NCI-H1092 treated with DMSO at 0.1 percent for 48 hours (cell line): ENCODE results near the gene HDAC3.
"Not testable (repeated sequence)": the region's sequence is repeated elsewhere in the genome, so short reads cannot be mapped to it uniquely, and the experiment has no call there.

Source experiments
- DNase-seq: peaks from one replicate; lab custom pipeline; 2025; lab: John Stamatoyannopoulos, UW

The HDAC3 gene

GRCh38 chr5:141634720-141635119 is 1.9 kb downstream of the HDAC3 start:
- DNase-seq, result no peak

- no peak for DNase-seq
These were observed 2.6 kb downstream of the HDAC3 start for GRCh38 chr5:141633871-141634561.

GRCh38 chr5:141632650-141633049 is 4.0 kb downstream of the HDAC3 start:
- no peak for DNase-seq

GRCh38 chr5:141630570-141631140 is 6.0 kb downstream of the HDAC3 start:
- no peak for DNase-seq

GRCh38 chr5:141628175-141628788 is 8.4 kb downstream of the HDAC3 start:
- DNase-seq, result no peak

- no peak for DNase-seq
These were observed 13.0 kb downstream of the HDAC3 start for GRCh38 chr5:141623611-141624010.

GRCh38 chr5:141623186-141623585 is 13.5 kb downstream of the HDAC3 start:
- DNase-seq, result no peak

GRCh38 chr5:141618804-141619554 is 17.7 kb downstream of the HDAC3 start, which contains the start of gene DIAPH1:
Gene DIAPH1 (minus strand): TSS chr5:141619000. CDS start chr5:141618914, 86 bp downstream.
- DNase-seq, result peak; percentile 93

GRCh38 chr5:141618030-141618803 is 18.4 kb downstream of the HDAC3 start:
- peak; percentile 15 for DNase-seq

- no peak for DNase-seq
These were observed 19.0 kb downstream of the HDAC3 start for GRCh38 chr5:141617682-141618029.

GRCh38 chr5:141617128-141617527 is 19.5 kb downstream of the HDAC3 start:
- DNase-seq, result no peak

- no peak for DNase-seq
These were observed 20.5 kb downstream of the HDAC3 start for GRCh38 chr5:141615991-141616720.

- no peak for DNase-seq
These were observed 23.3 kb downstream of the HDAC3 start for GRCh38 chr5:141613344-141613743.

GRCh38 chr5:141611289-141611688 is 25.4 kb downstream of the HDAC3 start:
- no peak for DNase-seq

GRCh38 chr5:141609921-141610320 is 26.7 kb downstream of the HDAC3 start:
- not testable (repeated sequence) for DNase-seq

- no peak for DNase-seq
These were observed 27.6 kb downstream of the HDAC3 start for GRCh38 chr5:141609044-141609443.

GRCh38 chr5:141608557-141608956 is 28.1 kb downstream of the HDAC3 start:
- DNase-seq, result no peak

- DNase-seq, result no peak
These were observed 28.6 kb downstream of the HDAC3 start for GRCh38 chr5:141608046-141608445.

- no peak for DNase-seq
These were observed 30.9 kb downstream of the HDAC3 start for GRCh38 chr5:141605523-141606277.

GRCh38 chr5:141603923-141604717 is 32.5 kb downstream of the HDAC3 start:
- no peak for DNase-seq
